GM18868 (cell line): ENCODE results near the gene PPFIA2.

Experiments
- ATAC-seq: cut with Tn5 transposase; IDR thresholded peaks from one replicate; pipeline ENCODE4 v1.9.1; 2021; ENCODE audit warnings: mild to moderate bottlenecking, moderate library complexity; ENCODE audit not compliant: unreplicated experiment

PPFIA2 gene

GRCh38 chr12:81564237-81564636, 194.9 kb downstream of the PPFIA2 start:
- no peak for ATAC-seq

- no peak for ATAC-seq
Observed at GRCh38 chr12:81558031-81558430, 201.1 kb downstream of the PPFIA2 start.

GRCh38 chr12:81546811-81547210, 212.3 kb downstream of the PPFIA2 start:
- no peak for ATAC-seq

- ATAC-seq: no peak
Observed at GRCh38 chr12:81543621-81544139, 215.5 kb downstream of the PPFIA2 start.

GRCh38 chr12:81542065-81543010, 216.8 kb downstream of the PPFIA2 start:
- no peak for ATAC-seq

GRCh38 chr12:81541121-81541520, 218.0 kb downstream of the PPFIA2 start:
- ATAC-seq: no peak

GRCh38 chr12:81539279-81539678, 219.9 kb downstream of the PPFIA2 start:
- no peak for ATAC-seq

- ATAC-seq: no peak
Observed at GRCh38 chr12:81533054-81533453, 226.1 kb downstream of the PPFIA2 start.

GRCh38 chr12:81530352-81530751, 228.8 kb downstream of the PPFIA2 start:
- ATAC-seq: no peak

- ATAC-seq: peak; percentile 61
Observed at GRCh38 chr12:81520064-81520945, 238.8 kb downstream of the PPFIA2 start.

- no peak for ATAC-seq
Observed at GRCh38 chr12:81518638-81519037, 240.5 kb downstream of the PPFIA2 start.

- ATAC-seq: no peak
Observed at GRCh38 chr12:81517296-81517695, 241.9 kb downstream of the PPFIA2 start.

- no peak for ATAC-seq
Observed at GRCh38 chr12:81502912-81503695, 256.0 kb downstream of the PPFIA2 start.

- ATAC-seq: no peak
Observed at GRCh38 chr12:81500788-81501187, 258.4 kb downstream of the PPFIA2 start.

- no peak for ATAC-seq
Observed at GRCh38 chr12:81499809-81500208, 259.3 kb downstream of the PPFIA2 start.

GRCh38 chr12:81492131-81492720, 266.9 kb downstream of the PPFIA2 start:
- ATAC-seq: no peak

GRCh38 chr12:81472934-81473333, 286.2 kb downstream of the PPFIA2 start:
- ATAC-seq: no peak

- ATAC-seq: no peak
Observed at GRCh38 chr12:81470923-81471322, 288.2 kb downstream of the PPFIA2 start.

- ATAC-seq: no peak
Observed at GRCh38 chr12:81468206-81468605, 290.9 kb downstream of the PPFIA2 start.

GRCh38 chr12:81465876-81466275, 293.3 kb downstream of the PPFIA2 start:
- no peak for ATAC-seq
